ENCODE data around the gene TNS3. TPM values are rescaled to one million over a fixed set of nuclear protein-coding genes. Genes with fewer than 3 reads are reported as not detected.

TNS3 gene
- total RNA-seq, 1 donor from 2014 or later = 5.7 TPM

DNA sequence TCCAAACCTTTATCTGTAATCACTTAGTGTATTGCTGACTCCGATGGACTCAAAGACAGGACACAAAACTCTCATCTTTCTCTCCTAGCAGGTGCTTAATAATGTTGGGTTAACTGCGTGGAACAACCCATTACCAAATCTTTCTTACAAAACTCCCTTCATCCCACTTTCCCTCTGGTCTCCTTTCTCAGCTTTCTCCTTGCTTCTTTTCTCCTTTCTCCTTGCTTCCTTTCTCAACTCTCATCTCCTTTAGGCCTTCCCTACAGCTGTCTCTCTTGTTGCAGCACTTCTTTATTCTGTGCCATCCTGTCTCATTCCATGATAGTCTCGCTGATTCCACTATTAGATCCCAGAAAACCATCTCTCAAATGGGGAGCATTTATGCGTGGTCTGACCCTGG is 67.5 kb downstream of the TNS3 start:
- Mint-ChIP-seq H3K27me3 (no peaks in the 10 kb centered on the region), H3K4me3 (no peak overlapping the region), H3K4me1 (no peaks in the 10 kb centered on the region), H3K9me3 (no peaks in the 10 kb centered on the region), H3K36me3 (ENCODE audit: low read depth) (no peaks in the 10 kb centered on the region), H3K27ac (no peak overlapping the region)
- intact Hi-C loops (cut with micrococcal nuclease) = no loop called here
- no peak for DNase-seq

DNA sequence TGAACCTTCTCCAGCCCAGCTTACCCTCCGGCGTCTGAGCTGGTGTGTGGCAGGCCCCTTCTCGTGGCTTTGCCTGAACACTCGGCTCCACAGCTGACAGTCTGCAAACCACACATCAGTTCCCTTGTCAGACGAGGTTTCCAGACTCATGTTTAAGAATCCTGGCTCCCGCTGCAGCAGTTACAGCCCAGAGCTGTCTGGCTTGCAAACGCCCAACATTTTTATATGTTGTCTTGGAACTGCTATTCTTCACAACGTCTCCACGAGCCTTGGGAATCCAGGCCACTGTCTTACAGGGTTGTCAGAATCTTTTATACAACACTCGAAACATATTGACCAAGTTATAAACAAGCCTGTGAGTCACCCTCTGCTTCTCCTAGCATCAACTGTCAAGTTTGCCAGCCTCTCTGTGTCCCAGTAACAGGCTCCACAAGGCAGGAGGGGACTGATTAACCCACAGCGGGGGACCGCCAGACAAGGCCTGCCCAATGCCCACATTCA is 68.1 kb downstream of the TNS3 start:
- no peak overlapping the region for H3K27ac Mint-ChIP-seq
- no peak for DNase-seq
- H3K4me1 Mint-ChIP-seq = no peaks in the 10 kb centered on the region
- no peaks in the 10 kb centered on the region for H3K36me3 Mint-ChIP-seq (ENCODE audit: low read depth)
- intact Hi-C loops (cut with micrococcal nuclease) = no loop called here
- H3K27me3 Mint-ChIP-seq = no peaks in the 10 kb centered on the region
- H3K9me3 Mint-ChIP-seq = no peaks in the 10 kb centered on the region
- H3K4me3 Mint-ChIP-seq = no peak overlapping the region

DNA sequence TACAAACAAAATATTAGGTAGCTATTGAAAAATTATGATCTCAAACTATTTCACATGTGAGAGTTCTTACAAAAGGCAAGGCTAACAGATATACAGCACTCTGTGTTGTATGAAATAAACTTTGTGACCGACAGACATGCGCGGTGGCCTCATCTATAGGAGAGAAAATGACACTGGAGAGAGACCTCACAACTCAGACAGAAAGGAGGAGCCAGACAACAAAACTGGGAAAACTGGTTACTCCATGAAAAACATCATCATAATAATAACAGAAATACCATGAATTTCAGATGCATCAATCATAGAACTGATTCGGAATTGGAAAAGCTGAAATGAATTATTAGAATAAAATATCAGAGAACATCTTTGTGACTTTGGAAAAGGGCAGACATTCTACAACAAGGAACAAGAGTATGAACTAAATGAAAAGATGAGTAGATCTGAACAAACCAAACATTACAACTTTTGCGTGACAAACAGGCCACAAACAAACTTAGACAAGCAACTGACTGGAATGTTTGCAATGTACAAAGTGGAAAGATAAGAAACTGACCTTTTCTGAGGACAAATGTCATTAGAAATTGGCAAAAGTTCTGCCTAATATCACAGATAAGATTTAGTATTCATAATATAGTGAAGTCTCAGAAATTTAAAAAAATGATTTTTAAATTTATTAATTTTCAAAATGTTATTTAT is 69.3 kb downstream of the TNS3 start:
- H3K27me3 Mint-ChIP-seq = no peaks in the 10 kb centered on the region
- intact Hi-C loops (cut with micrococcal nuclease) = no loop called here
- no peak for DNase-seq
- no peaks in the 10 kb centered on the region for H3K4me1 Mint-ChIP-seq
- H3K27ac Mint-ChIP-seq = no peak overlapping the region
- H3K4me3 Mint-ChIP-seq = no peak overlapping the region
- H3K36me3 Mint-ChIP-seq (ENCODE audit: low read depth) = no peaks in the 10 kb centered on the region
- no peaks in the 10 kb centered on the region for H3K9me3 Mint-ChIP-seq

DNA sequence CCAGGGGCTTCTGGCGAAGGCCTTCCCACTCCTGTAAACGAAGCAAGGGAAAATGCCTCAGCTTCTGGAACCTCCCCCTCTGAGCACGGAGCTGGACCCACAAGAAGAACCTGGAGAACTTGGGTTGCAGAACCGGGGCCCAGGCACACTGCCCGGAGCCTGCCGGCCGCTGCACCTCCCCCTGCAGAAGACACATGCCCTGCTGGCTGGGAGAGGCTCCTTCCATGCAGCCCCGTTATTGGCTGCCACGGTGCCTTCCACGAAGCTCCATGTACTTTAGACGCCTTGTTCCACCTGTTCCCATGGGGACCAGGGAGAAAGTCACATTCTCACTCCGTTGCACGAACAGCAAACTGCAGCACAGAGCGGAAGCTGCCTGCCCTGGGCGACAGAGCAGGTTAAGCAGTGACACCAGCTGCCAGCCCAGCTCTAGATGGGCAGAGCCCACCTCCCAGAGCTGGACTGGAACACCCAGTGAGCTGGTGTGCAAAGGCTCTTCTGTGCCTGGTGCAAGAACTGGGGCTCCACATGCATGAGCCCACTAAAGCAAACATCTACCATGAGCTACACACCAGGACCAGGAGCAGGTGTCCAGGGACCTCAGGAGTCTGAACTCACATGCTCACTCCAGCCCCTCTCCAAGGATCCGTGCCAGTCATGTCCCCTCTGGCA is 70.1 kb downstream of the TNS3 start:
- no peak overlapping the region for H3K27ac Mint-ChIP-seq
- DNase-seq = no peak

DNA sequence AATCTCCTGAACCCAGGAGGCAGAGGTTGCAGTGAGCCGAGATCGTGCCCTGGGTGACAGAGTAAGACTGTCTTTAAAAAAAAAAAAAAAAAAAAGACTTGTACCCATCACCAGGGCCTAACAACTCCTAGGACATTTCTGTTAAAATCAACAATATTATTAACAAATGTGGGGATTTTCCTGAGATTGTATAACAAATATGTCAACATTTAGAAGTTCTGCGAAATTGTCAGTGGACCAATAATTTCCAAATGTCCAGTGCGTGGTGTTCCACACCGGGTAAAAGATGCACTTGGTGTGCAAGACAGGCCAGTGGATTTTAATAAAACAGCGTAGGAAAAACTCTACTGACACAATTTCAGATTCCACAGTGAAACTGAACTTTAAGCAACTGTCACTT is 71.1 kb downstream of the TNS3 start:
- Mint-ChIP-seq H3K9me3 (no peaks in the 10 kb centered on the region), H3K36me3 (ENCODE audit: low read depth) (no peaks in the 10 kb centered on the region), H3K27me3 (no peaks in the 10 kb centered on the region), H3K27ac (no peak overlapping the region), H3K4me1 (no peaks in the 10 kb centered on the region), H3K4me3 (no peak overlapping the region)
- intact Hi-C loops (cut with micrococcal nuclease) = no loop called here
- no peak for DNase-seq

More for the DNA sequence above, 70.1 kb downstream of the TNS3 start:
- no peaks in the 10 kb centered on the region for H3K9me3 Mint-ChIP-seq
- no peak overlapping the region for H3K4me3 Mint-ChIP-seq
- no peaks in the 10 kb centered on the region for H3K4me1 Mint-ChIP-seq
- H3K36me3 Mint-ChIP-seq (ENCODE audit: low read depth) = no peaks in the 10 kb centered on the region
- H3K27me3 Mint-ChIP-seq = no peaks in the 10 kb centered on the region
- intact Hi-C loops (cut with micrococcal nuclease) = no loop called here

DNA sequence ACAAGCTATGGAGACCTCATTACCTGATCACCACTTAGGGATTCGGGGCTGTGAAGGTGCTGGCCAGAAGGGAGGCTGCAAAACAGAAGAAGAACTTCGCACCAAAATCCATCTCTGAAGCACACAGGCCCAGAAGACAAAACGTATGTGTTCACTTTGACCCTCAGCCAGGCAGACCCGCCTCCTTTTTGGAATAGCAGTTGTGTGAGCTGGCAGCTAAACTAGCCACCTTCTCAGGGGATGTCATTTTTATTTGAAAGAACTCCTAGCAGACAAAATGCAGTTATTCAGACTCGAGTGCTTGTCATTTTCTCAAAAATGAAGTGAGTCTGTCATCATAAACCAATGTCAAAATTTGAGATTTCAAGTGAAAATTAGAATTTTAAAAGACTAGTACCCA is 71.7 kb downstream of the TNS3 start:
- no peak overlapping the region for H3K4me3 Mint-ChIP-seq
- H3K27ac Mint-ChIP-seq = no peak overlapping the region
- no peaks in the 10 kb centered on the region for H3K36me3 Mint-ChIP-seq (ENCODE audit: low read depth)
- no peaks in the 10 kb centered on the region for H3K4me1 Mint-ChIP-seq
- no peaks in the 10 kb centered on the region for H3K9me3 Mint-ChIP-seq
- H3K27me3 Mint-ChIP-seq = peaks cover 2% of the 10 kb centered on the region
- DNase-seq = no peak
- intact Hi-C loops (cut with micrococcal nuclease) = no loop called here

DNA sequence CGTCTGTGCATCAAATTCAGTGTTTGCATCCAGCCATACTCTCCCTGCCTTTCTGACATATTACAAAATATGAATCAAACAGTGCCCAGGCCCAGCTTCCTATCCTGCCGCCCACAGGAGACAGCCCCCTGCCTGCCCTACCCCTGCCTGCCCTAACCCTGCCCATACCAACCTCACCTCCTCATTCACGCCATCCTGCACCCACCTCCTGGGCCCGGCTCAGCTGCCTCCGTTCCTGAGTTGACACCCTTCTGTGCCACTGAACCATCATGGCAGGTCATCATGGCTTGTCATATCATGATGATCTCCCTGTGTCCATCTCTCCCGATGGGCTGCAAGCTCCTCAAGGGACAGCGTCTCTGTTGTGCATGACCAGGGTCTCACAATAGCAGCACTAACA is 72.3 kb downstream of the TNS3 start:
- Mint-ChIP-seq H3K4me3 (no peak overlapping the region), H3K36me3 (ENCODE audit: low read depth) (no peaks in the 10 kb centered on the region)

DNA sequence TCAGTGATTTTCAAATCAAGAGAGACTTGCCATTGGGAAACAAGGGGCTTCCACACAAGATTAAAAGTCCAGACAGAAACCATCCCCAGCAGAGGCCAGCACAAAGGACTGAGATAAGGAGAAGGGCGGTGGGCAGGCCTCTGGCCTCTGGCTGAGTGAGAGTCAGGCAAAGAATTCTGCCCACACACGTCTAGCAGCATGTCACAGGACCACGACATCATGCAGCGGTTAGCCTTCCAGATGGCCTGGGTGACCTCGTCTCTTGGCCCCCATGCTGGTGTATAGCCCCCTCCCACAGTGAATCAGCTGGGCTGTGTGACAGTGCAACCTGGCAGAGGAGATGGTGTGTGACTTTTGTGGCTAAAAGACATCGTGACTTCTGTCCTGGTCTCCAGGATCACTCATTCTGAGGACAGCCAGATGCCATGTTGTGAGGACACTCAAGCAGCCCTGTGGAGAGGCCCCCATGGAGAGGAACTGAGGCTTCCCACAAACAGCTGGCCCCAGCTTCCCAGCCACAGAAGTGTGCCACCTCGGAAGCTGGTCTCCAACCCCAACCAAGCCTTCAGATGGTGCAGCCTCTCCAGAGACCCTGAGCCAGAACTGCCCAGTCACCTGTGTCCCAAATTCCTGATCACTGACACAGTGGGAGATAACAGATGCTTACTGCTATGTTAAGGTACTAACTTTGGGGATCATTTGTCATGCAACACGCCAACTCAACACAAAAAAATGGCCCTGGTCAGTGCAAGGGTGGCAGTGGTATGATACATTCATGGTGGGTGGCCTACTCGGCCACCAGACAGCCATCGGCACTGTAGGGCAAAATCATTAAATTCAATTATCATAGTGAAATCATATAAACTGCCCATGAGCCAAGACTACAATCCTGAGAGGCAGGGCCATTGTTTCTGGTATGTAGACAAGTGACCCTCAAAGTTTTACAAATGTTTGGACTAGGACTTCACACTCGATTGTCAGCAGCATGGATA is 73.2 kb downstream of the TNS3 start:
- Mint-ChIP-seq H3K27ac (no peak overlapping the region), H3K36me3 (ENCODE audit: low read depth) (no peaks in the 10 kb centered on the region), H3K4me3 (no peak overlapping the region), H3K9me3 (no peaks in the 10 kb centered on the region), H3K27me3 (peaks cover 2% of the 10 kb centered on the region), H3K4me1 (no peaks in the 10 kb centered on the region)
- no peak for DNase-seq
- intact Hi-C loops (cut with micrococcal nuclease) = no loop called here

More for the DNA sequence above, 72.3 kb downstream of the TNS3 start:
- Mint-ChIP-seq H3K27me3 (peaks cover 2% of the 10 kb centered on the region), H3K27ac (no peak overlapping the region), H3K4me1 (no peaks in the 10 kb centered on the region), H3K9me3 (no peaks in the 10 kb centered on the region)
- intact Hi-C loops (cut with micrococcal nuclease) = no loop called here
- no peak for DNase-seq

DNA sequence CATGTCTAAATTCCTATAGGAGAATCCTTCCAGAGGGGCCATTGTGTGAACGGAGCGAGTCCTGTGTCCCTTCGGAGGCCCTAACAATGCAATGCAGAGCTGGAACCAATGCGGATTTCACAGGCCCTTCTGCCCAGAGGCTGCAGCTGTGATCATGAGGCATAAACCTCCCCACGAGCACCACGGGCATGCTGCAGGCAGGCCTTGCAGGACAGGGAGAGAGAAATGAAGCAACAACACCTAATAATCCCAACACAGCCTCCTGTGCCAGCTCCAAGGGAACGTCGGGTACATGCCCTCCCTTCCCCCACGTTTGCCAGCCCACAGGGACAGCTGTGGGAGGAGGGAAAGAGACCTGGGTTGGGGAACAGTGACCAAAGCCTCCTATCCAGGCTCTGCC is 74.4 kb downstream of the TNS3 start:
- intact Hi-C loops (cut with micrococcal nuclease) = no loop called here

DNA sequence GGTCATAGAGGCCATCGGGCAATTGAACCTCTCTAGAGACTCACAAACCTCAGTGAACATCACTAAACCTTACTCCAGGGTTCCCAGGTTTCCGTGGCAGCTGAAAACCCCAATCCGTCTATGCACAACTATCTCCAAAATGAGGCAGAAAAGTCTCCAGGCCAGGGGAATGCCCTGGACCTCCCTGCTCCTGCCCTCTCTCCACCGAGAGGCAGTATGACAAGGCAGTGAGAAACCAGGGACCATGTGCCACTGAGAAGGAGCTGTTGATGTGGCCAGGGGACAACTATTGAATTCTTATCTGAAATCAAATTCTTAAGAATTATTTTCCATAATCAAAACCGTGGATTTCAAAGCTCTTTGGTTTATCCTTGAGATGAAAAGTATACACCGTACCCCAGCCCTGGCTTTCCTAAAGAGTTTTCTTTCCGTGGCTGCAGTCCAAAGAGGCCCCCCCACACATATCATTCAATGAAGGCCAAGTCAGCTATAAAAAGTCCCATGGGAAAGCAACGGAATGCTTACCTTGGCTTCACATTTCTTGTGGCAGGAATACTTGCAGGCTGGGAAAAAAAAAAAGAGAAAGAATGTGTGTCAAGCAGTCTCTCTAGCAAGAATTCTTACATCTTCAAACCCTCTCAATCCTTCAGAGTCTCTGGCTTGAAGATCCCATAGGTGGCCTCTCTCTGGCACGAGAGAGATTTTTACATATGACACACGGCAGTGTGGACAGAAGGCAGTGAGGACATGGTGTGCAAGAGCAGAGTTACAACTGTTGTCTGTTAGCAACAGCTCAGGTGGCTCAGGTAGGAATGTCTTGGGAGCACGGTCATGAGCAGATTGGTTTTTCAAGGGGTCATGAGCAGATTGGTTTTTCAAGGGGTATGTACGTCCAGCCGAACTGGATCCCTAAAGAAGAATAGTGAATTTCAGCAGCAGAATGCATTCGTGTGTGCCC is 75.2 kb downstream of the TNS3 start:
- Mint-ChIP-seq H3K4me3 (no peak overlapping the region), H3K4me1 (no peaks in the 10 kb centered on the region), H3K27ac (no peak overlapping the region), H3K9me3 (no peaks in the 10 kb centered on the region), H3K36me3 (ENCODE audit: low read depth) (no peaks in the 10 kb centered on the region), H3K27me3 (peaks cover 2% of the 10 kb centered on the region)
- intact Hi-C loops (cut with micrococcal nuclease) = no loop called here
- DNase-seq = no peak

More for the DNA sequence above, 74.4 kb downstream of the TNS3 start:
- H3K9me3 Mint-ChIP-seq = no peaks in the 10 kb centered on the region
- H3K4me3 Mint-ChIP-seq = no peak overlapping the region
- DNase-seq = no peak
- no peaks in the 10 kb centered on the region for H3K36me3 Mint-ChIP-seq (ENCODE audit: low read depth)
- no peaks in the 10 kb centered on the region for H3K4me1 Mint-ChIP-seq
- H3K27ac Mint-ChIP-seq = no peak overlapping the region
- H3K27me3 Mint-ChIP-seq = peaks cover 2% of the 10 kb centered on the region

DNA sequence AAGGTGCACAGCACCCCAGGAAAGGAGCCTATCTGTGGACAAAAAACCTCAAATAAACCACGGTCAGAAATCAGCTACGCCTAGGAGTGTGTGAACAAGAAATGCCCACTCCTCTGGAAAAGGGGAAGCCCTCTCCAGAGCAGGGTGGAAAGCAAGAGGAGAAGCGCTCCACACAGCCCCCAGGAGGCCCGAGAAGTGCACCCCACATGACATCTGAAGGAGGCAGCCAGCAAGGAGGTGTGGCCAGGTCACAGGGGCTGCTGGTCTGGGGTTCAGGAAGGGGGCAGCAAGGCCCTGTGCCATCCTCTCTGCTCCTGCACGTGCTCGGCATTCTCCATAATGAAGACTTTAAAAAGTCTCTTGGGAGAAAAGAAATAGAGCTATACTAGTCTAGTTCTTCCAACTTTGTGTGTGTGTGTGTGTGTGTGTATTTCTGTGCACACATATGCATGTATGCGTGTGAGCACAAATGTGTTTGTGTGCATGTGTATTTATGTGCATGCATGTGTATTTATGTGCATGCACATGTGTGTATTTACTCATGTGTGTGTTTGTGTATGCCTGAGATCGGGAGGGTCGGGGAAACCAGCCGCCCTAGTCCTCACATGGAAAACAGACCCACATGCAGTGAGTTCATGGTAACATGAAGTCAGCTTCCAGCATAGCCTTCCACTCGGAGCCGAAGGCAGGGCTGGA is 76.5 kb downstream of the TNS3 start:
- intact Hi-C loops (cut with micrococcal nuclease) = no loop called here
- no peak overlapping the region for H3K4me3 Mint-ChIP-seq
- H3K36me3 Mint-ChIP-seq (ENCODE audit: low read depth) = no peaks in the 10 kb centered on the region
- no peaks in the 10 kb centered on the region for H3K4me1 Mint-ChIP-seq
- no peaks in the 10 kb centered on the region for H3K9me3 Mint-ChIP-seq
- H3K27me3 Mint-ChIP-seq = peaks cover 2% of the 10 kb centered on the region
- no peak overlapping the region for H3K27ac Mint-ChIP-seq
- no peak for DNase-seq

DNA sequence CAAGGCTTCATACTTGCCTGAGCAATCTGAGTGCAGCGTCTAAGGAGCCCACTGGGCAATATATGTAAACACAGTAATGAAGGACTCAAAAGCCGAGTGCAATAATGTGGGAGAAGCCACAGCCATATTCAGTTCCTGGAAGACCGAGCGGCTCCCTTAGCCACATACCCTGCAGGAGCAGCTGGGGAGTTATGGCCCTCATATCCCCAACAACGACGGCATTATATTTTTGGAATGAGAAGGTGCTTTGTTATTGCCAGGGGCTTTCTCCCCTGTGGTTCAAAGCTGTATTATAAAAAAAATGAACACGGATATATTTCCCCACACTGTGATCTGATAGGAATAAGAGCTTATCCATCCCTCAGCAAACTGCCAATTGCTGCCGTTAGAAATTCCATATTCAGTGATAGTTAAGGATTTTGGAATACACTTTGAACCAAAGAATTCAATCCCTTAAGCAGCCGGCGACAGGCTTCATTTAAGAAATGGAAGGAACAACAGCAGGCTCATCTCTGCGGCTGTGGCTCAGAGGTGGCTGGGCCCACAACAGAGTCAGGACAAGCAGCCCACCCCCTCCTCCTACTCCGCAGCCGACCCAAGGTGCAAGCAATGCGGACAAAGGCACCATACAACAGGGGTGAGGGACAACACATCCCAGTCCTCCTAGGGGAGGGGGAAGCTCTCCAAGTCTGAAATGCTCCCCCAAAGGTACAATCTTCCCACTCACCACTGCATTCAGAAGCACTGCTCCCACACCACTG is 77.2 kb downstream of the TNS3 start:
- Mint-ChIP-seq H3K4me3 (no peak overlapping the region), H3K9me3 (no peaks in the 10 kb centered on the region), H3K27me3 (peaks cover 2% of the 10 kb centered on the region), H3K36me3 (ENCODE audit: low read depth) (no peaks in the 10 kb centered on the region), H3K27ac (no peak overlapping the region), H3K4me1 (no peaks in the 10 kb centered on the region)
- DNase-seq = no peak
- intact Hi-C loops (cut with micrococcal nuclease) = no loop called here
